Nephron (organoid): ENCODE data around the gene NASP.

Experiments used
- H3K27ac Mint-ChIP-seq, 3 experiments: 2 replicates each; pipeline ENCODE4 v1.8.0; 2020; ENCODE audit warnings: mixed read lengths in 3 of 3, mild to moderate bottlenecking in 2 of 3, moderate library complexity in 1 of 3
- H3K27me3 Mint-ChIP-seq: 2 replicates; pipeline ENCODE4 v1.8.0; 2021; ENCODE audit warnings: low read depth, mild to moderate bottlenecking, moderate library complexity, mixed read lengths
- H3K36me3 Mint-ChIP-seq: 2 replicates; pipeline ENCODE4 v1.8.0; 2020; ENCODE audit warnings: low read depth, mixed read lengths
- H3K4me1 Mint-ChIP-seq: 2 replicates; pipeline ENCODE4 v1.8.0; 2020; ENCODE audit warnings: mixed read lengths
- H3K4me3 Mint-ChIP-seq, 3 experiments: 2 replicates each; pipeline ENCODE4 v1.8.0; 2020; ENCODE audit warnings: mild to moderate bottlenecking in 3 of 3, mixed read lengths in 3 of 3, moderate library complexity in 2 of 3
- H3K9me3 Mint-ChIP-seq: 2 replicates; pipeline ENCODE4 v1.8.0; 2020; ENCODE audit warnings: mixed read lengths
- TF ChIP-seq, protein P1 (sequence below), 3 experiments: fragments of 200-600 bp; sonication (generic); IDR thresholded peaks; one replicate each; pipeline ENCODE4 v1.5.0; 2021; ENCODE audit warnings: antibody characterized with exemption in 3 of 3; ENCODE audit not compliant: unreplicated experiment in 3 of 3

Gene NASP

DNA sequence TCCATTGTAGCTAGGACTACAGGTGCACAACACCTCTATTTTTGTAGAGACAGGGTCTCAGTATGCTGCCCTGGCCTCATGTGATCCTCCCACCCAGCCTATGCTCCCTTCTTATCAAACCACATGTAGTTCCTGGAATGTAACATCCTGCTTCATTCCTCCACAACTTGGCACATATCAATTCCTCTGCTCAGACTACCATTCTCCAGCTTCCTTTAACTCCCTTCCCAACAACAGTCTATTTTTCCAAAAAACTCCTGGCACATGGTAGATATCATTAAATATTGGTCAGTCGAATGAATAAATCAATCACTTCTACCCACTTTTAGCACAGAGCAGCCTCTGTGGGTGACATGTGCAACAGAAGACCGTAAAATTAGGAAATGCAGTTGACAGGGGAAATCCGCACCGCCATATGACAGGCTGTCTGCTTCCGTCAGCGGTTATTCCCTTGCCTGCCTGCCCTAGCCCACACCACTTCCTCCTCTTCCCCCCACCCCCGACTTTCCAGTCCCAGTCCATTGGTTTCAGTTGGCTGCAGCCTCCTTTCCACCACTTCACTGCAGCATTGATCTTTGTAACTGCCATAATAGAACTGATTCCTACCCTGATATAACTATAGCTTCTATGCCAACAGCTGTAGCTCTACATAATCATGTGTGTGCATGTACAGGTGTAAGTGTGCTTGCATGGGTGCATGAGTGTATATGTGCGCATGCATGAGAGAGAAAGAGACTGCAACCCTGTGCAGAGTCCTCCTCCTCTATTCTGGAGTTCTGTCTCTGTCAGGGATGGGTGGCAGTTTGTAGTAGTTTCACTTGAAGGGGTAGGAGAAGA lies 40.0 kb upstream of the NASP start:
- Mint-ChIP-seq H3K36me3 (no peaks in the 10 kb centered on the region), H3K4me1 (peaks cover 8% of the 10 kb centered on the region), H3K27me3 (peaks cover 4% of the 10 kb centered on the region), H3K4me3 (no peak overlapping the region), H3K9me3 (no peaks in the 10 kb centered on the region), H3K27ac (peak overlapping the region in 2 of 3 experiments; percentile 3 to 6)
- TF ChIP-seq, protein P1, sequence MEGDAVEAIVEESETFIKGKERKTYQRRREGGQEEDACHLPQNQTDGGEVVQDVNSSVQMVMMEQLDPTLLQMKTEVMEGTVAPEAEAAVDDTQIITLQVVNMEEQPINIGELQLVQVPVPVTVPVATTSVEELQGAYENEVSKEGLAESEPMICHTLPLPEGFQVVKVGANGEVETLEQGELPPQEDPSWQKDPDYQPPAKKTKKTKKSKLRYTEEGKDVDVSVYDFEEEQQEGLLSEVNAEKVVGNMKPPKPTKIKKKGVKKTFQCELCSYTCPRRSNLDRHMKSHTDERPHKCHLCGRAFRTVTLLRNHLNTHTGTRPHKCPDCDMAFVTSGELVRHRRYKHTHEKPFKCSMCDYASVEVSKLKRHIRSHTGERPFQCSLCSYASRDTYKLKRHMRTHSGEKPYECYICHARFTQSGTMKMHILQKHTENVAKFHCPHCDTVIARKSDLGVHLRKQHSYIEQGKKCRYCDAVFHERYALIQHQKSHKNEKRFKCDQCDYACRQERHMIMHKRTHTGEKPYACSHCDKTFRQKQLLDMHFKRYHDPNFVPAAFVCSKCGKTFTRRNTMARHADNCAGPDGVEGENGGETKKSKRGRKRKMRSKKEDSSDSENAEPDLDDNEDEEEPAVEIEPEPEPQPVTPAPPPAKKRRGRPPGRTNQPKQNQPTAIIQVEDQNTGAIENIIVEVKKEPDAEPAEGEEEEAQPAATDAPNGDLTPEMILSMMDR (IDR thresholded peaks at IDR 0.05; ENCODE audit: unreplicated experiment in 3 of 3) = no peak

DNA sequence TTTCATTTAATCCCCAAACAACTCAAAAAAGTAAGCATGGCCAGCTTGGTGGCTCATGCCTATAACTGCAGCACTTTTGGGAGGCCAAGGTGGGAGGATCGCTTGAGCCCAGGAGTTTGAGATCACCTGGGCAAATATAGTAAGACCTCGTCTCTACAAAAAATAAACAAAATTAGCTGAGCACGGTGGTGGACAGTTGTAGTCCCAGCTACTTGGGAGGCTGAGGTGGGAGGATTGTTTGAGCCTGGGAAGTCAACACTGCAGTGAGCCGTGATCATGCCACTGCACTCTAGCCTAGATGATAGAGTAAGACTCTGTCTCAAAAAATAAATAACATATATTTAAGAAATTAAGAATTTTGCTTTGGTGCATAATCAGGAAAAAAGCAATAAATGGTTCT lies 39.3 kb upstream of the NASP start:
- no peak overlapping the region for H3K27ac Mint-ChIP-seq
- no peaks in the 10 kb centered on the region for H3K36me3 Mint-ChIP-seq
- peaks cover 4% of the 10 kb centered on the region for H3K27me3 Mint-ChIP-seq
- TF ChIP-seq, protein P1 (IDR thresholded peaks at IDR 0.05; ENCODE audit: unreplicated experiment in 3 of 3) = no peak
- H3K9me3 Mint-ChIP-seq = no peaks in the 10 kb centered on the region
- H3K4me1 Mint-ChIP-seq = peaks cover 8% of the 10 kb centered on the region
- no peak overlapping the region for H3K4me3 Mint-ChIP-seq

DNA sequence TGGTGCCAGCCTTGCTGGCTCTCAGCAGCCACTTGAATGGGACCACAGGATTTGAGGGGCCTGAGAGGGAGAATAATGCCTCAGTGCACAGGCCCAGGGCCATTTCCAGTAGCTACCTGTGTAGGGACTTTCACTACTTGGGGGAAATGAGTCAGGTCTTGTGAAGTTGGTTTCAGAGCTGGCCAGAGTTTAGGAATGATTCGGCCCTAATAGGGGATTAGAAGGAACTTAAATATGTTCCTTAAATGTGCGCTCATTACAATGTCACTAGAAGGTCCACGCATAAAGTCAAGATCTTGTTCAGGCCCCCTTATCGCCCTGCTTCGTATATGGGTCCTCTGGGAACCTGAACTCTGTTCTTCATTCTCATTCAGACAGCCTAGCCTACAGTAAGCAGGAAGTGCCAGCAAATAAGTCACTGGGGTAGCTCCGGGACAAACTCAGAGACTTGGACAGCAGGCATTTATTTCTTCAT lies 38.8 kb upstream of the NASP start:
- peaks cover 8% of the 10 kb centered on the region for H3K4me1 Mint-ChIP-seq
- no peaks in the 10 kb centered on the region for H3K36me3 Mint-ChIP-seq
- no peak overlapping the region for H3K4me3 Mint-ChIP-seq
- H3K27ac Mint-ChIP-seq = peak overlapping the region in 2 of 3 experiments; percentile 4 to 9
- TF ChIP-seq, protein P1 (IDR thresholded peaks at IDR 0.05; ENCODE audit: unreplicated experiment in 3 of 3) = no peak
- peaks cover 4% of the 10 kb centered on the region for H3K27me3 Mint-ChIP-seq
- no peaks in the 10 kb centered on the region for H3K9me3 Mint-ChIP-seq

DNA sequence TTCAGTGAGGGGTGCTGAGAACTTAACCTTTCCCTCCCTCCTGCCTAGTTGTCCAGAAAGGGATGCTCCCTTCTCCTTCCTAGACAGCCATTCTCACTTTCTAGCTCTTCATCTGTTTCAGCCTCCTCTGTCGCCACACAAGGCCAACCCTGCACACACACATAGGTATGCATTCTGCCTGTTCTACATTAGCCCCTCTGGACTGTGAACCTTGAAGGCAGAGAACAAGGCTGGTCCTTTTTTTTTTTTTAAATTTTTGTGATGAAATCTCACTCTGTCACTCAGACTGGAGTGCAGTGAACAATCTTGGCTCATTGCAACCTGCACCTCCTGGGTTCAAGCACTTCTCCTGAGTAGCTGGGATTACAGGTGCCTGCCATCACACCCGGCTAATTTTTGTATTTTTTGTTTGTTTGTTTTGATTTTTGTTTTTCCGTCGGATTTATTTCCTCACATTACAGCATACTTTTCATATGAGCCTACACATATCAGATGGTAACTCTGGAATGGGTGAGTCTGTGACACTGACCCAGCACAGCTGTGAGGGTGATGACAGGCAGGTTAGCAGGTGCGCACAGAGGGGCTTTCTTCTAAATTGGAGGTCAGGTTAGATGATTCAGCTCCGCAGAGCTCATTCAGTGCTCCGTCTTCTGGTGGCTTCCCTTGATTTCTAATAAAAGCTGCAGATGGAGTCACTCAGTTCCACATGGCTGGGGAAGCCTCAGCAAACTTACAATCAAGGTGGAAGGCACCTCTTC lies 38.1 kb upstream of the NASP start:
- Mint-ChIP-seq H3K4me3 (no peak overlapping the region), H3K27ac (peak overlapping the region in 2 of 3 experiments; percentile 4 to 44), H3K9me3 (no peaks in the 10 kb centered on the region), H3K36me3 (no peaks in the 10 kb centered on the region), H3K27me3 (peaks cover 4% of the 10 kb centered on the region), H3K4me1 (peaks cover 8% of the 10 kb centered on the region)
- TF ChIP-seq, protein P1 (IDR thresholded peaks at IDR 0.05; ENCODE audit: unreplicated experiment in 3 of 3) = no peak

DNA sequence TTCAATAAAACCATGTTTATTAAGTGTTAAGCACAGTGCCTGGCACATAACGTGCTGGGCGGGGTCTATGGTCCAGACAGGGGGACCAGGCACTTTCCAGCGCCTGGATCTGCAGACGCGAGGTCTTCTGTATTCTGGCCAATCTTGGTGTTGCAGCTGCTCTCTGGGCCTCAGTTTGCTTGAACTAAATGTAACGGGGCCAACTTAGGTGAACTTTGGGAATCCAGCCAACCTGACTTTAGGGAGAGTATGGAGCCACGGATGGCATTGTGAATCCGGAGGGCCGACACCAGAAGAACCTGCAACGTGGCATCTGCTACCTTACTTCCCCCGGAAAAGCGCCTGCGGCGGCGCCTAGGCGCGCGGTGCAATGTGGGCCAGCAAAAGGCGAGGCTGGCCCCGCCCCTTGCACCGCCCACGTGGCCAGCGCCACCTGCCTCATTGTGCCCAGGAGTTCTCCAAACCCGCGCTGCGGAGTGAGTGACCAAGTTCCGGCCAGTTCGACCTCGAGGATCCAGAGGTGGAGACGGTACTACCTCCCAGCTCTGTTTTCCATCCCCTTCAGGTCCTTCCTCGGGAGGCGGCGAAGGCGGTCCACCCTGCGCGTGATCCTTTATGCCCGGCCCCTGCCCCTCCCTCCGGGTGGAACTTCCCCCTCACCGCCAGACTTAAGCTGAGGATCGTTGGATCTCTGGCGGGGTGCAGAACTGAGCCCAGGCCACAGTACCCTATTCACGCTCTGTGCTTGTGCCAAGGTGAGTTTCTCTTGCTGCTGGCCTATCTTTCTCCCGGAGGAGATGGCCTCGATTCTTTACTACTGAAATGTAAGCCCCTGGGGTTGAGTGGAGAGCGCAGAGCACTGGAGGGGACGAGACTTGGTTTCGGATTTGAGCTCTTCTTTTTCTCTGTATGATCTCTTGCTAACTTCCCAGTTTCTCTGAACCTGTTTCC lies 33.2 kb upstream of the NASP start, which contains the start of gene AKR1A1:
TSS of gene AKR1A1 (plus strand) at position 426 of the 951 bp plus-strand sequence. CDS start 10,969 bp downstream, outside the sequence.
- TF ChIP-seq, protein P1 (IDR thresholded peaks at IDR 0.05; ENCODE audit: unreplicated experiment in 3 of 3) = peak in 1 of 3 experiments; percentile 7
- peaks cover 4% of the 10 kb centered on the region for H3K27me3 Mint-ChIP-seq
- H3K9me3 Mint-ChIP-seq = no peaks in the 10 kb centered on the region
- peaks cover 16% of the 10 kb centered on the region for H3K4me1 Mint-ChIP-seq
- peaks cover 8% of the 10 kb centered on the region for H3K36me3 Mint-ChIP-seq
- peak within 1 kb of the TSS; percentile 93 to 96 (median 95) for H3K4me3 Mint-ChIP-seq
- H3K27ac Mint-ChIP-seq = peak within 1 kb of the TSS; percentile 96 to 98 (median 97)
